H1 (cell line): ENCODE measurements around the gene SNX24.

Experiments
- EP300 ChIP-seq, 2 experiments: IDR thresholded peaks; 1 replicate in 1 of 2; 2 replicates in 1 of 2; pipeline ENCODE4 v1.6.1; 2011 to 2012; ENCODE audit warnings: low read depth in 2 of 2, low read length in 2 of 2, mild to moderate bottlenecking in 2 of 2, borderline replicate concordance in 1 of 2, inconsistent platforms in 1 of 2, moderate library complexity in 1 of 2
- JUN ChIP-seq: IDR thresholded peaks from 2 replicates; pipeline ENCODE4 v1.6.1; 2011; ENCODE audit warnings: low read depth, mild to moderate bottlenecking, improper control_type of control experiment, low read length
- KDM5A ChIP-seq: fragments of 200-600 bp; IDR thresholded peaks from 2 replicates; pipeline ENCODE4 v1.7.1; 2012; ENCODE audit warnings: mild to moderate bottlenecking, low read length, inconsistent platforms, mixed read lengths
- NRF1 ChIP-seq: IDR thresholded peaks from 2 replicates; pipeline ENCODE4 v1.6.1; 2011; ENCODE audit warnings: mild to moderate bottlenecking, low read depth, low read length, improper control_type of control experiment
- PHF8 ChIP-seq: fragments of 200-600 bp; sonication (generic); conservative IDR thresholded peaks from 2 replicates; pipeline ENCODE4 v1.7.1; 2012; ENCODE audit warnings: low read depth, mild to moderate bottlenecking, inconsistent platforms, low read length, moderate library complexity
- POLR2A ChIP-seq, 2 experiments: IDR thresholded peaks; 1 replicate in 1 of 2; 2 replicates in 1 of 2; pipeline ENCODE4 v1.6.1; 2011; ENCODE audit warnings: low read depth in 2 of 2, low read length in 2 of 2, mild to moderate bottlenecking in 2 of 2; ENCODE audit errors: control extremely low read depth in 1 of 2
- POLR2AphosphoS5 ChIP-seq: IDR thresholded peaks from 2 replicates; pipeline ENCODE4 v1.6.1; 2011; ENCODE audit warnings: low read depth, low read length
- TF ChIP-seq, protein P1 (sequence below), 3 experiments: IDR thresholded peaks; 1 replicate in 2 of 3; 2 replicates in 1 of 3; pipeline versions ENCODE4 v1.5.1 to v1.6.1; 2011; ENCODE audit warnings: low read length in 3 of 3, mild to moderate bottlenecking in 3 of 3, inconsistent platforms in 2 of 3, low read depth in 1 of 3, moderate library complexity in 1 of 3; ENCODE audit not compliant: insufficient read depth in 1 of 3; ENCODE audit errors: control extremely low read depth in 1 of 3

DNA sequence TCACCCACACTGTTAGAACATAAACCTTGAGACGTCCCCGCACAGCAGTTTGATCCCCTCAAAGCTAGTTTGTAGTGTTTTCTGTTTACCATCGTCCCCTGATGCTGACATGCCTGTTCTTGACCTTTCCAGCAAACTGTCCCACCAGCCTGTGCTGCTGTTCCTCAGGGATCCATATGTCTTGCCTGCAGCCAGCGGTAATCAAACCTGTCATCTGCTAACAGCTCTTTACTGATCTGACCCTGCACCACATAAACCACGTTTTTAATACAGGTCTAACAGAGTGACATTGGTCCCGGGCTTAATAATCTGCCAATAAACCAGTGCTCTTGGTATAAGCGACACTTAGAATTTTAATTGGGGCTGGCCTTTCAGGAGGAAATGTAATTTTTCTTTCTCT lies 156.4 kb downstream of the SNX24 start:
- TF ChIP-seq JUN (no peak), POLR2AphosphoS5 (no peak), POLR2A (IDR thresholded peaks at IDR 0.05; ENCODE audit: control extremely low read depth in 1 of 2, low read depth in 2 of 2, low read length in 2 of 2) (no peak), KDM5A (no peak), NRF1 (no peak), EP300 (IDR thresholded peaks at IDR 0.05; ENCODE audit: borderline replicate concordance in 1 of 2, low read depth in 2 of 2, low read length in 2 of 2) (no peak), PHF8 (no peak)
- TF ChIP-seq, protein P1, sequence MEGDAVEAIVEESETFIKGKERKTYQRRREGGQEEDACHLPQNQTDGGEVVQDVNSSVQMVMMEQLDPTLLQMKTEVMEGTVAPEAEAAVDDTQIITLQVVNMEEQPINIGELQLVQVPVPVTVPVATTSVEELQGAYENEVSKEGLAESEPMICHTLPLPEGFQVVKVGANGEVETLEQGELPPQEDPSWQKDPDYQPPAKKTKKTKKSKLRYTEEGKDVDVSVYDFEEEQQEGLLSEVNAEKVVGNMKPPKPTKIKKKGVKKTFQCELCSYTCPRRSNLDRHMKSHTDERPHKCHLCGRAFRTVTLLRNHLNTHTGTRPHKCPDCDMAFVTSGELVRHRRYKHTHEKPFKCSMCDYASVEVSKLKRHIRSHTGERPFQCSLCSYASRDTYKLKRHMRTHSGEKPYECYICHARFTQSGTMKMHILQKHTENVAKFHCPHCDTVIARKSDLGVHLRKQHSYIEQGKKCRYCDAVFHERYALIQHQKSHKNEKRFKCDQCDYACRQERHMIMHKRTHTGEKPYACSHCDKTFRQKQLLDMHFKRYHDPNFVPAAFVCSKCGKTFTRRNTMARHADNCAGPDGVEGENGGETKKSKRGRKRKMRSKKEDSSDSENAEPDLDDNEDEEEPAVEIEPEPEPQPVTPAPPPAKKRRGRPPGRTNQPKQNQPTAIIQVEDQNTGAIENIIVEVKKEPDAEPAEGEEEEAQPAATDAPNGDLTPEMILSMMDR (IDR thresholded peaks at IDR 0.05; ENCODE audit: control extremely low read depth in 1 of 3, insufficient read depth in 1 of 3, low read depth in 1 of 3, low read length in 3 of 3): no peak
